HEK293T (cell line): Measurements from ENCODE around the gene SLC8A1.

Experiments
- CTCF ChIA-PET: fragments of 350-600 bp; formaldehyde crosslinking; extraction: SDS; loops from one replicate; lab custom pipeline; 2021; ENCODE audit warnings: antibody characterized with exemption, inconsistent platforms; lab: Yijun Ruan, JAX
- POLR2A ChIA-PET: fragments of 350-600 bp; formaldehyde crosslinking; extraction: SDS; loops from one replicate; lab custom pipeline; 2020; ENCODE audit warnings: antibody characterized with exemption, inconsistent platforms; lab: Yijun Ruan, JAX
- DNase-seq: peaks from one replicate; pipeline ENCODE4 v3.0.0; 2012; ENCODE audit warnings: mixed read lengths; ENCODE audit errors: extremely low spot score
- ARNT ChIP-seq: fragments of 450-650 bp; IDR thresholded peaks from 2 replicates; pipeline ENCODE4 v1.6.1; 2017; ENCODE audit warnings: mild to moderate bottlenecking
- BHLHE40 ChIP-seq: fragments of 450-650 bp; IDR thresholded peaks from 2 replicates; pipeline ENCODE4 v1.6.1; 2016; ENCODE audit warnings: mild to moderate bottlenecking, moderate library complexity, borderline replicate concordance
- CTBP1 ChIP-seq: fragments of 450-650 bp; IDR thresholded peaks from 2 replicates; pipeline ENCODE4 v1.6.1; 2016; ENCODE audit warnings: borderline replicate concordance
- ELF4 ChIP-seq: fragments of 450-650 bp; IDR thresholded peaks from 2 replicates; pipeline ENCODE4 v1.6.1; 2017; ENCODE audit warnings: antibody characterized with exemption
- FOXA1 ChIP-seq: fragments of 450-650 bp; IDR thresholded peaks from 2 replicates; pipeline ENCODE4 v1.6.1; 2016; ENCODE audit warnings: mild to moderate bottlenecking
- FOXK2 ChIP-seq: fragments of 450-650 bp; IDR thresholded peaks from 2 replicates; pipeline ENCODE4 v1.6.1; 2016; ENCODE audit warnings: mild to moderate bottlenecking
- FOXM1 ChIP-seq: fragments of 450-650 bp; IDR thresholded peaks from 2 replicates; pipeline ENCODE4 v1.6.1; 2017; ENCODE audit warnings: mild to moderate bottlenecking, borderline replicate concordance
- HDGF ChIP-seq: fragments of 450-650 bp; IDR thresholded peaks from 2 replicates; pipeline ENCODE4 v1.6.1; 2017; ENCODE audit warnings: antibody characterized with exemption, borderline replicate concordance
- L3MBTL2 ChIP-seq: fragments of 450-650 bp; conservative IDR thresholded peaks from 2 replicates; pipeline ENCODE4 v1.6.1; 2016; ENCODE audit warnings: mild to moderate bottlenecking
- LEF1 ChIP-seq: fragments of 450-650 bp; IDR thresholded peaks from 2 replicates; pipeline ENCODE4 v1.6.1; 2017; ENCODE audit warnings: mild to moderate bottlenecking, borderline replicate concordance
- NFRKB ChIP-seq: fragments of 450-650 bp; IDR thresholded peaks from 2 replicates; pipeline ENCODE4 v1.6.1; 2016; ENCODE audit warnings: mild to moderate bottlenecking, moderate library complexity
- SP1 ChIP-seq: fragments of 450-650 bp; IDR thresholded peaks from 2 replicates; pipeline ENCODE4 v1.6.1; 2017
- SUZ12 ChIP-seq: fragments of 450-650 bp; IDR thresholded peaks from 2 replicates; pipeline ENCODE4 v1.6.1; 2016; ENCODE audit warnings: mild to moderate bottlenecking
- TARDBP ChIP-seq: fragments of 450-650 bp; IDR thresholded peaks from 2 replicates; pipeline ENCODE4 v1.6.1; 2016
- ZNF384 ChIP-seq: fragments of 450-650 bp; IDR thresholded peaks from 2 replicates; pipeline ENCODE4 v1.6.1; 2016
- TF ChIP-seq, protein P1 (sequence below): fragments of 450-650 bp; IDR thresholded peaks from 2 replicates; pipeline ENCODE4 v1.6.1; 2016

The SLC8A1 gene

GRCh38 chr2:40181855-40182254 is 270.0 kb downstream of the SLC8A1 start:
- TF ChIP-seq FOXA1 (no peak), ELF4 (no peak)
- no peak for DNase-seq
- ChIA-PET CTCF (no interaction called here), POLR2A (no interaction called here)

- TF ChIP-seq TARDBP (no peak), SP1 (no peak), ELF4 (no peak), ARNT (no peak)
These were observed 272.1 kb downstream of the SLC8A1 start for GRCh38 chr2:40179801-40180200.

GRCh38 chr2:40178971-40179370 is 272.9 kb downstream of the SLC8A1 start:
- POLR2A ChIA-PET: no interaction called here
- TF ChIP-seq, protein P1, sequence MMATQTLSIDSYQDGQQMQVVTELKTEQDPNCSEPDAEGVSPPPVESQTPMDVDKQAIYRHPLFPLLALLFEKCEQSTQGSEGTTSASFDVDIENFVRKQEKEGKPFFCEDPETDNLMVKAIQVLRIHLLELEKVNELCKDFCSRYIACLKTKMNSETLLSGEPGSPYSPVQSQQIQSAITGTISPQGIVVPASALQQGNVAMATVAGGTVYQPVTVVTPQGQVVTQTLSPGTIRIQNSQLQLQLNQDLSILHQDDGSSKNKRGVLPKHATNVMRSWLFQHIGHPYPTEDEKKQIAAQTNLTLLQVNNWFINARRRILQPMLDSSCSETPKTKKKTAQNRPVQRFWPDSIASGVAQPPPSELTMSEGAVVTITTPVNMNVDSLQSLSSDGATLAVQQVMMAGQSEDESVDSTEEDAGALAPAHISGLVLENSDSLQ: no peak
- no peak for TF ChIP-seq NFRKB
- TF ChIP-seq SP1: no peak
- no peak for TF ChIP-seq ZNF384
- TF ChIP-seq FOXK2: no peak
- TF ChIP-seq TARDBP: no peak
- TF ChIP-seq FOXM1: no peak
- no peak for TF ChIP-seq HDGF
- no peak for TF ChIP-seq ARNT
- TF ChIP-seq L3MBTL2: no peak
- TF ChIP-seq BHLHE40: no peak
- TF ChIP-seq ELF4: no peak
- TF ChIP-seq FOXA1: no peak
- TF ChIP-seq CTBP1: no peak
- TF ChIP-seq LEF1: no peak
- CTCF ChIA-PET: interaction anchor here (0.7 kb wide), 1 partner anchor 229 kb away, joined by 3 read pairs; no protein-coding TSS in a partner anchor
- no peak for DNase-seq

More at GRCh38 chr2:40179801-40180200, 272.1 kb downstream of the SLC8A1 start:
- POLR2A ChIA-PET: no interaction called here
- no peak for DNase-seq
- CTCF ChIA-PET: no interaction called here

- ChIA-PET CTCF (interaction anchor here (0.7 kb wide), 1 partner anchor 229 kb away, joined by 3 read pairs; no protein-coding TSS in a partner anchor), POLR2A (no interaction called here)
- no peak for TF ChIP-seq ZNF384
- no peak for TF ChIP-seq NFRKB
- no peak for TF ChIP-seq FOXK2
- no peak for TF ChIP-seq FOXA1
- no peak for TF ChIP-seq ARNT
- no peak for TF ChIP-seq SP1
- TF ChIP-seq BHLHE40: no peak
- TF ChIP-seq, protein P1: no peak
- TF ChIP-seq L3MBTL2: no peak
- TF ChIP-seq TARDBP: no peak
- TF ChIP-seq SUZ12: no peak
- no peak for TF ChIP-seq HDGF
- TF ChIP-seq CTBP1: no peak
- TF ChIP-seq ELF4: no peak
- TF ChIP-seq LEF1: no peak
- TF ChIP-seq FOXM1: no peak
- no peak for DNase-seq
These were observed 273.6 kb downstream of the SLC8A1 start for GRCh38 chr2:40178171-40178778.

GRCh38 chr2:40177366-40177765 is 274.5 kb downstream of the SLC8A1 start:
- ChIA-PET CTCF (no interaction called here), POLR2A (no interaction called here)
- TF ChIP-seq L3MBTL2 (no peak), LEF1 (no peak), BHLHE40 (no peak), NFRKB (no peak), FOXK2 (no peak), ZNF384 (no peak), SP1 (no peak), SUZ12 (no peak), ARNT (no peak)
- TF ChIP-seq, protein P1: no peak
- DNase-seq: no peak

DNA sequence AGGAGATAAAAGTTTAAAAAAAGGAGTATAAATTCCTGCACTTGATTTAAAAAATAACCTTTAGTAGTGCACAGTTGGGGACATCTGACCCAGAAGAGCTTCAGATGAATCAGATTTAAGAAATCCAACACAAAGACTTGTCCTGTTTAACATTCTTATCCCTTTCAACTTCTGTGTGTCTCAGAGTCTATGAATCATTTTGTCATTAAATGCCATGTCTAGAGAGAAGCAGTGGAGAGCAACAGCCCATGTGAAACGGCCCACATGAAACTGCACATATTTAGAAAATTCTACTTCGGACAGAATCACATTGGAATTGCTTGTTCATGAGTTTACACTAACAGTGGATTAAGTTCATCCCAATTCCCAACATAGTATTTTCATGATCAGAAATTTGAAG is 278.6 kb downstream of the SLC8A1 start:
- CTCF ChIA-PET: no interaction called here
- DNase-seq: no peak
- POLR2A ChIA-PET: no interaction called here
- TF ChIP-seq ZNF384: no peak
- no peak for TF ChIP-seq FOXK2
- no peak for TF ChIP-seq NFRKB
- no peak for TF ChIP-seq TARDBP
- no peak for TF ChIP-seq CTBP1
- TF ChIP-seq FOXA1: no peak
- no peak for TF ChIP-seq L3MBTL2
- TF ChIP-seq SUZ12: no peak
- no peak for TF ChIP-seq ELF4
- TF ChIP-seq ARNT: no peak
- TF ChIP-seq HDGF: no peak
- no peak for TF ChIP-seq SP1
- TF ChIP-seq, protein P1: no peak
- no peak for TF ChIP-seq LEF1
- no peak for TF ChIP-seq FOXM1
- TF ChIP-seq BHLHE40: no peak
